Fibroblast of skin of left biceps (primary cell): ENCODE measurements around the gene VSIG10L2.
"Not testable (repeated sequence)": the region's sequence is repeated elsewhere in the genome, so short reads cannot be mapped to it uniquely, and the experiment has no call there.

Experiments used
- DNase-seq, 2 experiments: peaks; one replicate each; pipeline ENCODE4 v3.0.0-alpha.2; 2013; ENCODE audit warnings: low read depth in 2 of 2

The VSIG10L2 gene

GRCh38 chr11:125945797-125946520 is at the start of gene VSIG10L2:
Gene VSIG10L2 (plus strand): TSS chr11:125946044. CDS start chr11:125946056, 12 bp downstream.
- no peak for DNase-seq

- DNase-seq: no peak
Measured at GRCh38 chr11:125901872-125902271, 44.0 kb upstream of the VSIG10L2 start.

GRCh38 chr11:125902277-125902926 is 43.4 kb upstream of the VSIG10L2 start:
- no peak for DNase-seq

GRCh38 chr11:125902927-125903710 is 42.7 kb upstream of the VSIG10L2 start, which contains the start of gene PUS3:
Gene PUS3 (minus strand): TSS chr11:125903206. CDS start chr11:125896284, 6,922 bp downstream.
- peak; percentile 22 to 41 for DNase-seq

GRCh38 chr11:125903711-125904659 is 41.9 kb upstream of the VSIG10L2 start, which contains the start of gene DDX25:
Gene DDX25 (plus strand): TSS chr11:125904508. CDS start chr11:125904518, 10 bp downstream.
- DNase-seq: no peak

- DNase-seq: no peak
Measured at GRCh38 chr11:125904678-125905077, 41.2 kb upstream of the VSIG10L2 start.

- DNase-seq: no peak
Measured at GRCh38 chr11:125910226-125910849, 35.5 kb upstream of the VSIG10L2 start.

- DNase-seq: not testable (repeated sequence)
Measured at GRCh38 chr11:125914601-125915000, 31.2 kb upstream of the VSIG10L2 start.

GRCh38 chr11:125916683-125917347 is 29.0 kb upstream of the VSIG10L2 start:
- no peak for DNase-seq

GRCh38 chr11:125918140-125918840 is 27.6 kb upstream of the VSIG10L2 start:
- no peak for DNase-seq

- DNase-seq: no peak
Measured at GRCh38 chr11:125921042-125921441, 24.8 kb upstream of the VSIG10L2 start.

GRCh38 chr11:125922156-125922555 is 23.7 kb upstream of the VSIG10L2 start:
- no peak for DNase-seq

GRCh38 chr11:125923012-125923579 is 22.7 kb upstream of the VSIG10L2 start:
- peak; percentile 19 to 24 for DNase-seq

- no peak for DNase-seq
Measured at GRCh38 chr11:125923633-125924032, 22.2 kb upstream of the VSIG10L2 start.

GRCh38 chr11:125924384-125925007 is 21.3 kb upstream of the VSIG10L2 start:
- no peak for DNase-seq

GRCh38 chr11:125925247-125925740 is 20.6 kb upstream of the VSIG10L2 start:
- DNase-seq: no peak

- no peak for DNase-seq
Measured at GRCh38 chr11:125925804-125926203, 20.0 kb upstream of the VSIG10L2 start.

GRCh38 chr11:125926682-125927081 is 19.2 kb upstream of the VSIG10L2 start:
- no peak for DNase-seq
